ENCODE results near the gene ARSG. TPM values are rescaled to one million over a fixed set of nuclear protein-coding genes. Genes with fewer than 3 reads are reported as not detected.

ARSG gene
- total RNA-seq, 1 donor from 2014 or later, result 19.5 TPM

DNA sequence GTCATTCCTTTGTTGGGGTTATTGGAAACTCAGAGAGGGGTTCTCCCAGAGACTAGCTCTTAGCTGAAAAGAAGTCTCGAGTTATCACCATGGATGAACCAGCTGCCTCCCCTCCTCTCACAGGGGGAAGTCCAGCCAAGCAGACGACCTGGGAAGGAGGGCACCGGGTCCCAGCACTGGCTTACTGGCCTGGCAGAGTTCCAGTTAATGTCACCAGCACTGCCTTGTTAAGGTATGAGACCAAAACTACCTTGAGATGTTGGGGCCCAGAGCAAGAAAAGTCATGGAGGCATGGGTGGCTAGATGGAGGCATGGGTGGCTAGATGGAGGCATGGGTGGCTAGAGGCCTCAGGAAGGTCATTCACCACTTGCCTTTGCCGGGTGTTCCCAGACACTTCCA lies 93.6 kb downstream of the ARSG start:
- H3K4me1 ChIP-seq, result peaks cover 7% of the 10 kb centered on the region
- peaks cover 5% of the 10 kb centered on the region for H3K27me3 Mint-ChIP-seq (ENCODE audit: insufficient read depth, low read depth)
- H2AFZ ChIP-seq (replicated peaks), result no peak overlapping the region
- H3K4me3 Mint-ChIP-seq, result no peak overlapping the region
- H3K36me3 Mint-ChIP-seq, result no peaks in the 10 kb centered on the region
- H3K27ac ChIP-seq, result no peak overlapping the region
- H3K9me3 Mint-ChIP-seq, result no peaks in the 10 kb centered on the region
- no peak overlapping the region for H3K4me3 ChIP-seq
- no peak overlapping the region for H3K4me2 ChIP-seq
- H3K79me2 ChIP-seq (ENCODE audit: low read depth), result no peaks in the 10 kb centered on the region
- no peak overlapping the region for H3K9ac ChIP-seq
- H3K27me3 ChIP-seq, result no peaks in the 10 kb centered on the region
- H4K20me1 ChIP-seq (ENCODE audit: low read depth), result no peaks in the 10 kb centered on the region
- no peak overlapping the region for H3K27ac Mint-ChIP-seq
- H3K9me3 ChIP-seq (ENCODE audit: low read depth), result no peaks in the 10 kb centered on the region
- no peaks in the 10 kb centered on the region for H3F3A ChIP-seq (ENCODE audit: low read depth)
- no peaks in the 10 kb centered on the region for H3K36me3 ChIP-seq
- no peak for DNase-seq (ENCODE audit: low spot score)
- peaks cover 20% of the 10 kb centered on the region for H3K4me1 Mint-ChIP-seq
- TF ChIP-seq, protein P1, sequence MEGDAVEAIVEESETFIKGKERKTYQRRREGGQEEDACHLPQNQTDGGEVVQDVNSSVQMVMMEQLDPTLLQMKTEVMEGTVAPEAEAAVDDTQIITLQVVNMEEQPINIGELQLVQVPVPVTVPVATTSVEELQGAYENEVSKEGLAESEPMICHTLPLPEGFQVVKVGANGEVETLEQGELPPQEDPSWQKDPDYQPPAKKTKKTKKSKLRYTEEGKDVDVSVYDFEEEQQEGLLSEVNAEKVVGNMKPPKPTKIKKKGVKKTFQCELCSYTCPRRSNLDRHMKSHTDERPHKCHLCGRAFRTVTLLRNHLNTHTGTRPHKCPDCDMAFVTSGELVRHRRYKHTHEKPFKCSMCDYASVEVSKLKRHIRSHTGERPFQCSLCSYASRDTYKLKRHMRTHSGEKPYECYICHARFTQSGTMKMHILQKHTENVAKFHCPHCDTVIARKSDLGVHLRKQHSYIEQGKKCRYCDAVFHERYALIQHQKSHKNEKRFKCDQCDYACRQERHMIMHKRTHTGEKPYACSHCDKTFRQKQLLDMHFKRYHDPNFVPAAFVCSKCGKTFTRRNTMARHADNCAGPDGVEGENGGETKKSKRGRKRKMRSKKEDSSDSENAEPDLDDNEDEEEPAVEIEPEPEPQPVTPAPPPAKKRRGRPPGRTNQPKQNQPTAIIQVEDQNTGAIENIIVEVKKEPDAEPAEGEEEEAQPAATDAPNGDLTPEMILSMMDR (IDR thresholded peaks at IDR 0.05), result no peak
- no peak for TF ChIP-seq EZH2 (IDR thresholded peaks at IDR 0.05)
- no peak for TF ChIP-seq EZH2phosphoT487 (IDR thresholded peaks at IDR 0.05)

DNA sequence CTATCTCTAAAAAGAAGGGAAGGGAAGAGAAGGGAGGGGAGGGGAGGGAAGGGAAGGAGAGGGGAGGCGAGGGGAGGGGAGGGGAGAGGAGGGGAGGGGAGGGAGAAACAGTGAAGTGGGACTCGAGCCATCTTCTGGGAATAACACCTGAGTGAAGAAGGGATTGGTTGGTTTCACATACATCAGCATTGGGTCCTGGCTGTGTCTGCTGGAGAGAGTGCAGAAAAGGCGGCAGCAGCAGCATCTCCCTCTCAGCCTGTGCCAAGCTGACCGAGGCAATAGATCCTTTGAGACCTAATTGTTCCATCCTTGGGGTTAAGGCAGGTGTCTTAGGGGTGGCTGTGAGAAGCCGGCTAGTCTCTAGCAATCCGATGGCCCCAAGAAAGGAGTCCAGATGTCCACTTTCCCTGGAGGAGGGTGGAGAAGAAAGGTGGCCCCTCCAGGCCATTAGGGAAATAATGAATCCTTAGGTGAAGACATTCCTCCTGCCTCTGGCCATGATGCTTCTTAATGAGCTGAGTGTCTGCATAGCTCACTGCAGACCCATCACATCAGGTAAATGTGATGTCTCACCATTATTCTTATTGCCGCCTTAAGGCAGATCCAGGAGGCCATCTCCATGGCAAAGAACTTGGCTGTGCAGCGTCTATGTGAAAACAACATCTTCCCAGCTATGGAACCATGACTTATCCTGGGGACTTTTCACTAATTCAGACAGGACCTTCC lies 94.4 kb downstream of the ARSG start:
- no peaks in the 10 kb centered on the region for H3F3A ChIP-seq (ENCODE audit: low read depth)
- no peak overlapping the region for H3K9ac ChIP-seq
- H3K4me1 Mint-ChIP-seq, result peaks cover 20% of the 10 kb centered on the region
- no peaks in the 10 kb centered on the region for H3K9me3 ChIP-seq (ENCODE audit: low read depth)
- no peak overlapping the region for H3K4me3 Mint-ChIP-seq
- H2AFZ ChIP-seq (replicated peaks), result no peak overlapping the region
- H3K27me3 ChIP-seq, result no peaks in the 10 kb centered on the region
- no peak overlapping the region for H3K27ac ChIP-seq
- H3K4me2 ChIP-seq, result no peak overlapping the region
- H3K4me1 ChIP-seq, result peaks cover 7% of the 10 kb centered on the region
- DNase-seq (ENCODE audit: low spot score), result no peak
- H3K27ac Mint-ChIP-seq, result no peak overlapping the region
- no peaks in the 10 kb centered on the region for H3K9me3 Mint-ChIP-seq
- TF ChIP-seq EZH2phosphoT487 (IDR thresholded peaks at IDR 0.05) (no peak), EZH2 (IDR thresholded peaks at IDR 0.05) (no peak)
- TF ChIP-seq, protein P1 (IDR thresholded peaks at IDR 0.05), result no peak
- no peaks in the 10 kb centered on the region for H3K36me3 ChIP-seq
- H3K4me3 ChIP-seq, result no peak overlapping the region
- H3K36me3 Mint-ChIP-seq, result no peaks in the 10 kb centered on the region
- H4K20me1 ChIP-seq (ENCODE audit: low read depth), result no peaks in the 10 kb centered on the region
- peaks cover 5% of the 10 kb centered on the region for H3K27me3 Mint-ChIP-seq (ENCODE audit: insufficient read depth, low read depth)
- H3K79me2 ChIP-seq (ENCODE audit: low read depth), result no peaks in the 10 kb centered on the region

DNA sequence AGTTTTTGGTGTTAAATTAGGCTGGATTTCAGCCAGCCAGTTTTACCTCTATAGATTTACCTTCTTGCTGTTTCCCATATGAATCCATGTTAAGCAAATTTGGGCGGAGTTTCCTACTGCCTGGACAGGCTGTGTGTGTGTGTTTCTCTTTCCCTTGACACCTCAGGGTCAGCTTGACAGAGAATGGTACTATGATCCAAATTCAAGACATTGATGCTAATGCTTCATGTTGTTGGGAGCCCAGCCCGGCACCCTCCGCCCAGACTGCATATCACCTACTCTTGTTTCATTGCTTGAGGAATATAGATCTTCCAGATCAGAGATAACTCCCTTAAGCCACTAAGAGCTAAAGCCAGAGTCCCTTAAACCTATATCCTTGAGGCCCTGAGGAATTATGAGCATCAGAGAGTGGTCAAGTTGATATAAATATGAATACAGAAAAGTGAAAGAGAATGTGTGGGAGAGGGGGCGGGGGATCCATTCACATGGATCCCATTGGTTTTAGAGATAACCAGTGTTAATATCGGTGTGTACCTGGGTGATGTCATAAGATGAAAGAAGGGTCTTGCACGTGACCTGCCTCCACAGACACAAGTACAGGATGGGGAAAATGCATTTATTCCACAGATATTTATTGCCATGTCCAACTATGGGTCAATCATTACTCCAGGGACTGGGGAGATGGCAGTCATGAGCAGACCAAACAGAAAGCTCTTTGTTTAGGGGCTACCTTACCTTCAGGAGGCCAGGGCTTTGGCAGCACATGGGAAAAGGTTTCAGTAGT lies 96.3 kb downstream of the ARSG start:
- Mint-ChIP-seq H3K4me3 (no peak overlapping the region), H3K27me3 (ENCODE audit: insufficient read depth, low read depth) (peaks cover 5% of the 10 kb centered on the region), H3K4me1 (peaks cover 15% of the 10 kb centered on the region), H3K9me3 (no peaks in the 10 kb centered on the region), H3K36me3 (no peaks in the 10 kb centered on the region), H3K27ac (no peak overlapping the region)
- H3F3A ChIP-seq (ENCODE audit: low read depth), result no peaks in the 10 kb centered on the region
- H3K4me2 ChIP-seq, result no peak overlapping the region
- H3K9ac ChIP-seq, result no peak overlapping the region
- no peaks in the 10 kb centered on the region for H3K36me3 ChIP-seq
- no peak for TF ChIP-seq EZH2 (IDR thresholded peaks at IDR 0.05)
- no peak for TF ChIP-seq EZH2phosphoT487 (IDR thresholded peaks at IDR 0.05)
- TF ChIP-seq, protein P1 (IDR thresholded peaks at IDR 0.05), result no peak
- H3K4me1 ChIP-seq, result peaks cover 4% of the 10 kb centered on the region
- H3K4me3 ChIP-seq, result no peak overlapping the region
- H3K9me3 ChIP-seq (ENCODE audit: low read depth), result no peaks in the 10 kb centered on the region
- H4K20me1 ChIP-seq (ENCODE audit: low read depth), result no peaks in the 10 kb centered on the region
- no peak overlapping the region for H3K27ac ChIP-seq
- H3K79me2 ChIP-seq (ENCODE audit: low read depth), result no peaks in the 10 kb centered on the region
- no peak for DNase-seq (ENCODE audit: low spot score)
- H3K27me3 ChIP-seq, result no peaks in the 10 kb centered on the region
- H2AFZ ChIP-seq (replicated peaks), result no peak overlapping the region
